HG02763 (cell line): ENCODE data around the gene PSMC5.
A peak's percentile ranks its signal among the peaks of the same experiment; 100 is the strongest.
"Not testable (repeated sequence)": the region's sequence is repeated elsewhere in the genome, so short reads cannot be mapped to it uniquely, and the experiment has no call there.

Source experiments
- ATAC-seq: cut with Tn5 transposase; IDR thresholded peaks from one replicate; pipeline ENCODE4 v1.9.1; 2021; ENCODE audit warnings: mild to moderate bottlenecking, moderate library complexity; ENCODE audit not compliant: unreplicated experiment

The PSMC5 gene

GRCh38 chr17:63827002-63827800, at the start of gene PSMC5, which contains the start of gene FTSJ3:
Gene PSMC5, plus strand, starts transcription at chr17:63827431. Its CDS starts 60 bp downstream, at chr17:63827491.
Gene FTSJ3, minus strand, starts transcription at chr17:63827663. Its CDS starts 761 bp downstream, at chr17:63826902.
- ATAC-seq: peak; percentile 84

GRCh38 chr17:63780507-63780906, 46.7 kb upstream of the PSMC5 start:
- ATAC-seq: no peak

DNA sequence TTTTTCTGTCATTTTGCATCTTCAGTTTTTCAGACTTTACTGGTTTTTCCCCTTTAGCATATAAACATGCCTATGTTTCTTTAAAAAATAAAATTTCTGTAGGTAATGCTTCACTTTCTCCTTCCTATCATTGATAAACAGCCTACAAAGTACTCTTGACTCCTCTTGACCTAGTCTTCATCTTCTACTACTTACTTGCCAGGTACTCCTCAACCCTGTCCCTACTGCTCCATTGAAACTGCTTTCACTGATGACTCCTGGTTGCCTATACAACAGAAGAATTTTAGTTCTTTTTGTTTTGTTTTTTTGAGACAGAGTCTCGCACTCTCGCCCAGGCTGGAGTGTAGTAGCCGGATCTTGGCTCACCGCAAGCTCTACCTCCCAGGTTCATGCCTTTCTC, 46.3 kb upstream of the PSMC5 start:
- ATAC-seq: no peak

- no peak for ATAC-seq
Observed at GRCh38 chr17:63783522-63783921, 43.7 kb upstream of the PSMC5 start.

DNA sequence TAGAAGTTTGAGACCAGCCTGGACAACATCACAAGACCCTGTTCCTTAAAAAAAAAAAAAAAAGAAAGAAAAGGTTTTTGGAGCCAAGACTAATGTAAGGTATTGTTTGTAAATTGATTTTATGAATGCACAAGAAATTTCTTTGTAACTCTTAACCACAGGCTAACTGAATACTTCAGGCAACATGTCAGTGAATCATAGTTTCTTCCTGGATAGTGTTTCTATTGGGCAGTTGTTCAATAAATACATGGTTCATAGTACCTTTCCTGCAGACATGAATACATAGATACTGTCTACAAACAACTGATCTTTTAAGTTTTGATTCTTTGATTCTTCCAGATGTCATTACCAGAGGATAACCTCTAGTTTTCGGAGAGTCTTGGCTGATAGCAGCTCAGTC, 41.7 kb upstream of the PSMC5 start:
- ATAC-seq: no peak

GRCh38 chr17:63786117-63786516, 41.1 kb upstream of the PSMC5 start:
- no peak for ATAC-seq

DNA sequence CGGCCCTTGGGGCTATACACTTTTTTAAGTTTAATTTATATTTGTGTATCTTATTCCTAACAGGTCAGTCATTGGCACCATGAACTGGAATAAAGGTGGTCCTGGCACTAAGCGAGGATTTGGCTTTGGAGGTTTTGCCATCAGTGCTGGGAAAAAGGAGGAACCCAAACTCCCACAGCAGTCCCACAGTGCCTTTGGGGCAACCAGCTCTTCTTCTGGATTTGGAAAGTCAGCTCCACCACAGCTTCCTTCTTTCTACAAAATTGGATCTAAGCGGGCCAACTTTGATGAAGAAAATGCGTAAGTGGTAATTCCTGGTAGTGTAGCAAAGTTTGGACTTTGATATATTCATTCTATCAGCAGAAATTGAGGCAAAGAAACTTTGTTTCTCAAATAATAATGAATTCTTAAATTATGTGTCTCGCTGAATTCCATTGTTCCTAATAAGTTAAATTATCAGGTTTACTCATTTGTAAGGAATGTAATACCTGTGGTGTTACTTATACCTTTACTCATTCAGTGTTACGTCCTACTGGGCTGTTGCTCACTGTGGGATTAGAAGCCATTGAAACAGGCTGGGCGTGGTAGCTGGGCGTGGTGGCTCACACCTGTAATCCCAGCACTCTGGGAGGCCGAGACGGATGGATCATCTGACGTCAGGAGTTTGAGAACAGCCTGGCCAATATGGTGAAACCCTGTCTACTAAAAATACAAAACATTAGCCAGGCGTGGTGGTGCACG, 40.1 kb upstream of the PSMC5 start:
- no peak for ATAC-seq

- no peak for ATAC-seq
Observed at GRCh38 chr17:63790057-63790456, 37.2 kb upstream of the PSMC5 start.

DNA sequence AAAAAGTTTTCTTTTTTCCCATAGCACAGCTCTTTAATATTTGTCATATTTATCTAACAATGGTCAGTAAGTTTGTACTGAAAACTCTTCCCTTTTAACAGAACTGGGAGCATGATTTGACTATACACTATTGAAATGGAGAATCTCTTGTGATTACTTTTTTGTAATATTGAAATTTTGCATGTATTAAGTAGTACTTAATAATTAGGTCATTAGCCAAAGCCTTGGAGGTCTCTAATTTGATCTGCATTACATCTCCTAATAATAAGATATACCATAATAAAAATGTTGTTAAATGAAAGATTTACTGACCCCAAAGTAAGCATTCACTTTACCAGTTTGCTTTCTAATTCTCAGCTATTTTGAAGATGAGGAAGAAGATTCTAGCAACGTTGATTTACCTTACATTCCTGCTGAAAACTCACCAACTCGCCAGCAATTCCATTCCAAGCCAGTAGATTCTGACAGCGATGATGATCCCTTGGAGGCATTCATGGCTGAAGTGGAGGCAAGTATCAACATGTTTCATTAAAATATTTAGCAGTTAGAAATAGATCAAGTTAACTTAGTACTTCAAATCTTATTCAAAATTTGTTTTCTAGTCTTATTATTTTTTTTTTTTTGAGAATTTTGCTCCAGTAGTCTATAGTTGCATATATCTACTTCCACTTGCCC, 35.0 kb upstream of the PSMC5 start:
- ATAC-seq: no peak

DNA sequence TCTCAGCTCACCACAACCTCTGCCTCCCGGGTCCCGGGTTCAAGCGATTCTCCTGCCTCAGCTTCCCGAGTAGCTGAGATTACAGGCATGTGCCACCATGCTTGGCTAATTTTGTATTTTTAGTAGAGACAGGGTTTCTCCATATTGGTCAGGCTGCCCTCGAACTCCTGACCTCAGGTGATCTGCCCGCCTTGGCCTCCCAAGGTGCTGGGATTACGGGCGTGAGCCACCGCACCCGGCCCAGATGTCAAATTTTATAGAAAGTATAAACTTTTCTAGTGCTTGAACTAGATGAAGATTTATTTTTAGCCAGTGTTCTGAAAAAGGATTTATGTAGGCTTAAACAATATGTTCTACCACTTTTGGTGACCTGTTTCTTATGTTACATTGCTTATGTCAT, 30.9 kb upstream of the PSMC5 start:
- not testable (repeated sequence) for ATAC-seq

DNA sequence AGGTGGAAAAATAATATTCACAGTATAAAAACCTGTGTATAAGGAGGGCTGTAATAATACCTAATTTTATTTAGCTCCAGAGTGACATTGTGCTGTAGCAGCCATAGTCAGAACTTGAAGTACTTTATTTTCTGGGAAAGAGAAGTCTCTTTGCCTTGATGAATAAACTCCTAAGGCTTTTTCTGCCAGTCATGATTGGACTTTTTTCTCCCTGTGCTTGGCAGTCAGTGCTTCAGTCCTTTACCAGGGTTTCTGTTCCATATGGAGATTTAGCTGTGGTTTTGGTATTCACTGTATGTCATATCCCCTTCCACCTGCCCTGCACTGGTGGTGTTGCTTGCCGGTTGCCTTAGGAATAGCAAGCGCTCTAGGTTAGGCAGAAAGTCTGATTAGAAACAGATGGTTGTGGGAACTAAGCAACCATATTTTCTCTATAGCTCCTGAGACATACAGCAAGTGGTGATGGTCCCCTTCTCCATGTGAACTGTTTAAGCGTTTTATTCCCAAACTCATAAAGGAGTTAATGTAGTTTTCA, 28.6 kb upstream of the PSMC5 start:
- no peak for ATAC-seq

- no peak for ATAC-seq
Observed at GRCh38 chr17:63800783-63801182, 26.4 kb upstream of the PSMC5 start.

DNA sequence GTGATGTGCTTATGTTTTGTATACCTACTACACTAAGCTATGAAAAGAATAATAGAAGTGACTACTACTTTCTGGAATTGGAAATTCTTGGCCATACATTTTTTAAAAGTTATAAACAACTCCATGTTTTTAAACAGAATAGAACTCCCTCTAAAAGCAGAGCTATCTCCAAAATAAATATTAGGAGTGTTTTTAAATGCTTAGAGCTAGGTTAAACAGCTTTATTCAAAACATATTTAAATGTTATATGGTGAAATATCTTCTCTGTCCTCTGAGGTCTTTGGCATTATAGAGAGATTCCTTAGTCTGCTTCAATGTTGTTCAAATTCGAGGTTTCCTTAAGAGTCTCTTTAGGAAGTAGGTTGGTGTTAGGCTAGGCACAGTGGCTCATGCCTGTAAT, 22.9 kb upstream of the PSMC5 start:
- no peak for ATAC-seq

DNA sequence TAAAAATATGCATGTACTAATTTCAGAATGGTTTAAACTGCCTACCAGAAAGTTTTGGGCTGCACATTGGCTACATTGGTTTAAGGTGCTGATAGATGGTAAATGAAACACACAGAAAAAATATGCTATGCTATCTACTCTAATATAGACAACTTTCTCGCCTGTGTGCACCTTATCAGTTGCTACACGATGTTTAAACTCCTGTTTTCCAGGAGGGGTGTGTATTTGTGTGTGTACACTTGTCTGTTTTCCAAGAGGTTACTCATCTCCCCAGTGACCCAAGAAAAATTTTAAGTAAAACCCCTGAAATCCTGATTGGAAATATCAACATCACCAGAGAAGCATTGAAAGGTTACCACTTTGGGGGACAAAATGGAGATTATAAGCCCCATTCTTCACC, 21.6 kb upstream of the PSMC5 start:
- no peak for ATAC-seq

DNA sequence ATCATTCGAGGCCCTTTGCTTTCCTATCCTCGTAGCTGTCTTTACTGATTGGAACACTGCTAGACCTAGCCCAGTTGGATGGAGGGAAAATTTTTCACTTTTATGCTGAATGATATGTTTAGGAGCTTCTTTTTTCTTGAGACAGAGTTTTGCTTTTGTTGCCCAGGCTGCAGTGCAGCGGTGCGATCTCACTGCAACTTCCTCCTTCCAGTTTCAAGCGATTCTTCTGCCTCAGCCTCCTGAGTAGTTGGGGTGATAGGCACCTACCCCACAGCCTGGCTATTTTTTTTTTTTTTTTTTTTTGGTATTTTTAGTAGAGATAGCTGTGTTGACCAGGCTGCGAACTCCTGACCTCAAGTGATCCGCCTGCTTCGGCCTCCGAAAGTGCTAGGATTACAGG, 17.3 kb upstream of the PSMC5 start:
- no peak for ATAC-seq

DNA sequence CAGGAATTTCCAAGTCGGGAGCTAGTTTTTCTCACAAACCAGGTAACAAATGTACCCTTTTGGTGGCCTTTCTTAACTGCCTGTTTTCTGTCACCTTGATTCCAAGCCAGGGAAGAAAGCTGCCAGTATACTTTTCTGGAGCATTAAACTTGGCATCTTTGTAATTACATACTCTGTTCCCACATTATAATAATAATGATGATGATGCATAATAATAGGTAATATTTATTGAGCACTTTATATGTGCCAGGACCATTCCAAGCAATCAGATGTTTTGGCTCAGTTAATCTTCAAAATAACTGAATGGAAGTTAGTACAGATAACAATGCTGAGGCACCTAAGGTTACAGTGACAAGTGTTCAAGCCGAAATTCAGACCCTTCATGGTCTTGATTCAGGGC, 11.1 kb upstream of the PSMC5 start:
- no peak for ATAC-seq

GRCh38 chr17:63816669-63817068, 10.6 kb upstream of the PSMC5 start:
- no peak for ATAC-seq

GRCh38 chr17:63817736-63818385, 9.4 kb upstream of the PSMC5 start:
- ATAC-seq: no peak

- no peak for ATAC-seq
Observed at GRCh38 chr17:63819131-63819530, 8.1 kb upstream of the PSMC5 start.

- ATAC-seq: no peak
Observed at GRCh38 chr17:63819585-63820537, 7.4 kb upstream of the PSMC5 start.
